HepG2 (cell line): ENCODE measurements around the gene TSC22D4. TPM values are rescaled to one million over a fixed set of nuclear protein-coding genes. Genes with fewer than 3 reads are reported as not detected.

Experiments
- AHR ChIP-seq: IDR thresholded peaks from 2 replicates; pipeline ENCODE4 v1.6.1; 2018; ENCODE audit warnings: missing genetic modification reagents, missing compliant biosample characterization
- ARNTL ChIP-seq: sonication (generic); formaldehyde crosslinking; IDR thresholded peaks from 2 replicates; pipeline ENCODE4 v1.4.0; 2020; ENCODE audit warnings: mild to moderate bottlenecking, missing genetic modification reagents
- CREM ChIP-seq, 2 experiments: sonication (generic) in 1 of 2; formaldehyde crosslinking in 1 of 2; IDR thresholded peaks; 2 replicates each; pipeline versions ENCODE4 v1.4.0 to v1.6.1; 2016 to 2020; ENCODE audit warnings: antibody characterized with exemption in 1 of 2, mild to moderate bottlenecking in 1 of 2, missing genetic modification reagents in 1 of 2
- FOXA3 ChIP-seq: IDR thresholded peaks from 2 replicates; pipeline ENCODE4 v1.6.1; 2016; ENCODE audit warnings: missing genetic modification reagents, missing compliant biosample characterization
- HDAC6 ChIP-seq: fragments of 200-600 bp; sonication (generic); IDR thresholded peaks from 2 replicates; pipeline ENCODE4 v1.7.0; 2017; ENCODE audit warnings: mild to moderate bottlenecking, antibody characterized with exemption, low read length, low read depth
- HNRNPL ChIP-seq: fragments of 200-400 bp; formaldehyde crosslinking; IDR thresholded peaks from 2 replicates; pipeline ENCODE4 v1.6.1; 2017; ENCODE audit warnings: mild to moderate bottlenecking, low read depth, low read length
- MIER2 ChIP-seq: IDR thresholded peaks from 2 replicates; pipeline ENCODE4 v1.6.1; 2016; ENCODE audit warnings: missing biosample characterization, missing genetic modification reagents
- MYNN ChIP-seq: sonication (generic); formaldehyde crosslinking; IDR thresholded peaks from 2 replicates; pipeline ENCODE4 v1.4.0; 2020; ENCODE audit warnings: mild to moderate bottlenecking, low read depth, missing genetic modification reagents
- NR2F1 ChIP-seq, 2 experiments: fragments of 450-650 bp in 1 of 2; formaldehyde crosslinking in 1 of 2; IDR thresholded peaks; 2 replicates each; pipeline versions ENCODE4 v1.5.0 to v1.6.1; 2016 to 2020; ENCODE audit warnings: mild to moderate bottlenecking in 1 of 2, missing compliant biosample characterization in 1 of 2, missing genetic modification reagents in 1 of 2, moderate library complexity in 1 of 2
- NR2F6 ChIP-seq, 2 experiments: IDR thresholded peaks; 2 replicates each; pipeline ENCODE4 v1.6.1; 2016; ENCODE audit warnings: antibody characterized with exemption in 1 of 2, mild to moderate bottlenecking in 1 of 2
- PAX8 ChIP-seq: sonication (generic); formaldehyde crosslinking; IDR thresholded peaks from 2 replicates; pipeline ENCODE4 v1.8.0; 2022; ENCODE audit warnings: mild to moderate bottlenecking, missing genetic modification reagents, borderline replicate concordance
- PCBP2 ChIP-seq: fragments of 200-400 bp; formaldehyde crosslinking; optimal IDR thresholded peaks from 2 replicates; pipeline ENCODE3; 2018; ENCODE audit warnings: low read length, low read depth; ENCODE audit not compliant: poor library complexity, severe bottlenecking
- RELA ChIP-seq: sonication (generic); formaldehyde crosslinking; IDR thresholded peaks from 2 replicates; pipeline ENCODE4 v1.4.0; 2020; ENCODE audit warnings: missing genetic modification reagents
- SATB2 ChIP-seq: sonication (generic); formaldehyde crosslinking; IDR thresholded peaks from 2 replicates; pipeline ENCODE4 v1.5.0; 2020; ENCODE audit warnings: missing genetic modification reagents
- SOX5 ChIP-seq: IDR thresholded peaks from 2 replicates; pipeline ENCODE4 v1.6.1; 2016; ENCODE audit warnings: borderline replicate concordance
- ZNF333 ChIP-seq: sonication (generic); formaldehyde crosslinking; IDR thresholded peaks from 2 replicates; pipeline ENCODE4 v1.4.0; 2020; ENCODE audit warnings: mild to moderate bottlenecking, missing genetic modification reagents, borderline replicate concordance
- ZNF354B ChIP-seq: sonication (generic); formaldehyde crosslinking; IDR thresholded peaks from 2 replicates; pipeline ENCODE4 v1.8.0; 2022; ENCODE audit warnings: mild to moderate bottlenecking, missing genetic modification reagents
- ZNF383 ChIP-seq: sonication (generic); formaldehyde crosslinking; IDR thresholded peaks from 2 replicates; pipeline ENCODE4 v1.4.0; 2020; ENCODE audit warnings: missing genetic modification reagents, mild to moderate bottlenecking, borderline replicate concordance
- ZNF644 ChIP-seq: IDR thresholded peaks from 2 replicates; pipeline ENCODE4 v1.6.1; 2016; ENCODE audit warnings: low read depth
- ZNF670 ChIP-seq: sonication (generic); formaldehyde crosslinking; IDR thresholded peaks from 2 replicates; pipeline ENCODE4 v1.8.0; 2022; ENCODE audit warnings: mild to moderate bottlenecking, missing genetic modification reagents, borderline replicate concordance
- ZNF777 ChIP-seq: sonication (generic); formaldehyde crosslinking; IDR thresholded peaks from 2 replicates; pipeline ENCODE4 v1.4.0; 2020; ENCODE audit warnings: missing genetic modification reagents
- polyA plus RNA-seq, 8 experiments: library from polyadenylated mRNA; depleted of rRNA in 3 of 8; stranded (reverse) in 7 of 8; unstranded in 1 of 8; fragments of >200 nt; fragmentation: Illumina TruSeq in 4 of 8; extraction: Trizol in 4 of 8; gene quantifications; 2 replicates each; pipeline versions ENCODE4 v1.2.1 to v1.2.3, GENCODE V29; 2011 to 2016; ENCODE audit warnings: low read depth in 4 of 8, missing spikeins in 1 of 8, mixed read lengths in 1 of 8; ENCODE audit not compliant: insufficient read depth in 1 of 8
- total RNA-seq, 5 experiments: library from RNA; depleted of rRNA; stranded (reverse); fragments of >200 nt; fragmentation: Illumina TruSeq; extraction: Trizol; gene quantifications; 2 replicates each; pipeline ENCODE4 v1.2.3, GENCODE V29; 2016; ENCODE audit warnings: low read depth in 1 of 5
- TF ChIP-seq, protein P1 (sequence below): sonication (generic); formaldehyde crosslinking; IDR thresholded peaks from 2 replicates; pipeline ENCODE4 v1.5.0; 2020; ENCODE audit warnings: missing genetic modification reagents
- TF ChIP-seq, protein P2 (sequence below): sonication (generic); formaldehyde crosslinking; IDR thresholded peaks from 2 replicates; pipeline ENCODE4 v1.4.0; 2020; ENCODE audit warnings: missing genetic modification reagents, low read depth, mild to moderate bottlenecking, borderline replicate concordance
- TF ChIP-seq, protein P3 (sequence below): sonication (generic); formaldehyde crosslinking; IDR thresholded peaks from 2 replicates; pipeline ENCODE4 v1.4.0; 2020; ENCODE audit warnings: missing genetic modification reagents
- TF ChIP-seq, protein P4 (sequence below): sonication (generic); formaldehyde crosslinking; IDR thresholded peaks from 2 replicates; pipeline ENCODE4 v1.5.0; 2020; ENCODE audit warnings: missing genetic modification reagents

TSC22D4 gene
- total and polyA plus RNA-seq, 2 of the 13 experiments (the other 11 are each of a cell fraction or from before 2014, with no cell fraction given): 7.7 to 8.7 TPM

DNA sequence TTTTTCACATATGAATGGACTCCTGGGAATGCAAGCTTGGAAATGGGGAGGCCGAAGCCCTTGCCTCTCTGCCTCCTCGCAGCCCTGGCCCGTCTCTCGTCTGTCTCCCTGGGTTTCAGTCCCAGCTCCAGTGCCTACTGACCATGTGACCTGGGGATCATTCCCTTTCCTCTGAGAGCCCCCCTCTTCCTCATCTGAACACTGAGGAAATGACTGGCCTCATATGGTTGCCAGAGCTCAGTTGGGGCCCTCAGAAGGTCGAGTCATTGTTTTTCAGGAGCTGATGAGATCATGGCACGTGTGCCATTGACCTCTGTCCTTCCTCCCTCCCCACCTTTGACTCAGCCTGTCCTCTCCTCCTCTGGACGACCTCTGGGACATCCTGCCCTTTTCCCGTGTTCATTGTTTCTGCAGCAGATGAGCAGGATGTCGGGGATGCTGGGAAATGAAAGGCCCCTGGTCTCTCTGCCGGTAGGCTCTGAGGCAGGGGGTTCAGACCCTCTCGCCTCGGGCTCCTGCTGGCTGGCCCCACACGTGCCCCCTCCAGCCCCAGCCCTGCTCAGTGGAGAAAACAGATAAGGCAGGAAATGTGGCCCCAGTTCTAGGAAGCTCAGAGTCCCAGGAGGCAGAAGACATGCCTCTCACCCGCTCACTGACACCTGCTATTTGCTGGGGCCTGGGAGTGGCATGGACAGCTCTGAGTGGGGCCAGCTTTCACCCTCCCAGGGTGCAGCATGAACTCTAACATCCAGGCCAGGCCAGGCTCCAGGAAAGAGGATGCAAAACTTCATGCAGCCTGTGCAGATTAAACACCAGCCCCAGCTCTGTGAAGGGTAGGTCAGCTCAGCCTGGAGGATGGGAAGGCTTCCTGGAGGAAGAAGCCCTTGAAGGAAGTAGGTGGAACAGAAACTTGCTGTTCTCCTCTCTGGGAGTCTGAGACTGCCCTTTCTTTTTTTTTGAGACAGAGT, 34.4 kb downstream of the TSC22D4 start (continued):
- TF ChIP-seq, protein P1, sequence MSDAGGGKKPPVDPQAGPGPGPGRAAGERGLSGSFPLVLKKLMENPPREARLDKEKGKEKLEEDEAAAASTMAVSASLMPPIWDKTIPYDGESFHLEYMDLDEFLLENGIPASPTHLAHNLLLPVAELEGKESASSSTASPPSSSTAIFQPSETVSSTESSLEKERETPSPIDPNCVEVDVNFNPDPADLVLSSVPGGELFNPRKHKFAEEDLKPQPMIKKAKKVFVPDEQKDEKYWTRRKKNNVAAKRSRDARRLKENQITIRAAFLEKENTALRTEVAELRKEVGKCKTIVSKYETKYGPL (CRISPR knock-in tag): no peak
- no peak for TF ChIP-seq MYNN (CRISPR knock-in tag)
- TF ChIP-seq, protein P2, sequence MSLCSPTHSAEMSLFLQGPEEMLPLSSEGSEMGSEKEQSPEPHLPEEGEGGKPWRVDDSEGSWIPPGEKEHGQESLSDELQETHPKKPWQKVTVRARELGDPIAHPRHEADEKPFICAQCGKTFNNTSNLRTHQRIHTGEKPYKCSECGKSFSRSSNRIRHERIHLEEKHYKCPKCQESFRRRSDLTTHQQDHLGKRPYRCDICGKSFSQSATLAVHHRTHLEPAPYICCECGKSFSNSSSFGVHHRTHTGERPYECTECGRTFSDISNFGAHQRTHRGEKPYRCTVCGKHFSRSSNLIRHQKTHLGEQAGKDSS (CRISPR knock-in tag): peak; percentile 34; the same call in 1 of the 2 replicates
- 0 out of 2 replicates have a peak, but pooled peaks have one; percentile 33 for TF ChIP-seq ZNF670 (CRISPR knock-in tag)
- peak; percentile 95 to 96 for TF ChIP-seq NR2F1 (CRISPR knock-in tag; IDR thresholded peaks at IDR 0.05)
- TF ChIP-seq ARNTL (CRISPR knock-in tag): peak; percentile 96
- no peak for TF ChIP-seq HNRNPL
- peak; percentile 68 for TF ChIP-seq FOXA3 (CRISPR knock-in tag)
- peak; percentile 27; the same call in 1 of the 2 replicates for TF ChIP-seq ZNF644 (CRISPR knock-in tag)
- TF ChIP-seq SOX5 (CRISPR knock-in tag): peak; percentile 100
- no peak; the same call in 1 of the 2 replicates for TF ChIP-seq ZNF333 (CRISPR knock-in tag)
- TF ChIP-seq NR2F6 (IDR thresholded peaks at IDR 0.05): peak; percentile 97
- TF ChIP-seq NR2F6 (CRISPR knock-in tag; IDR thresholded peaks at IDR 0.05): peak; percentile 99
- TF ChIP-seq PAX8 (CRISPR knock-in tag): no peak
- TF ChIP-seq, protein P3, sequence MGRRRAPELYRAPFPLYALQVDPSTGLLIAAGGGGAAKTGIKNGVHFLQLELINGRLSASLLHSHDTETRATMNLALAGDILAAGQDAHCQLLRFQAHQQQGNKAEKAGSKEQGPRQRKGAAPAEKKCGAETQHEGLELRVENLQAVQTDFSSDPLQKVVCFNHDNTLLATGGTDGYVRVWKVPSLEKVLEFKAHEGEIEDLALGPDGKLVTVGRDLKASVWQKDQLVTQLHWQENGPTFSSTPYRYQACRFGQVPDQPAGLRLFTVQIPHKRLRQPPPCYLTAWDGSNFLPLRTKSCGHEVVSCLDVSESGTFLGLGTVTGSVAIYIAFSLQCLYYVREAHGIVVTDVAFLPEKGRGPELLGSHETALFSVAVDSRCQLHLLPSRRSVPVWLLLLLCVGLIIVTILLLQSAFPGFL (CRISPR knock-in tag): no peak
- TF ChIP-seq ZNF383: no peak
- TF ChIP-seq ZNF354B (CRISPR knock-in tag): no peak
- TF ChIP-seq, protein P4, sequence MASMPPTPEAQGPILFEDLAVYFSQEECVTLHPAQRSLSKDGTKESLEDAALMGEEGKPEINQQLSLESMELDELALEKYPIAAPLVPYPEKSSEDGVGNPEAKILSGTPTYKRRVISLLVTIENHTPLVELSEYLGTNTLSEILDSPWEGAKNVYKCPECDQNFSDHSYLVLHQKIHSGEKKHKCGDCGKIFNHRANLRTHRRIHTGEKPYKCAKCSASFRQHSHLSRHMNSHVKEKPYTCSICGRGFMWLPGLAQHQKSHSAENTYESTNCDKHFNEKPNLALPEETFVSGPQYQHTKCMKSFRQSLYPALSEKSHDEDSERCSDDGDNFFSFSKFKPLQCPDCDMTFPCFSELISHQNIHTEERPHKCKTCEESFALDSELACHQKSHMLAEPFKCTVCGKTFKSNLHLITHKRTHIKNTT: no peak
- TF ChIP-seq PCBP2: no peak
- no peak for TF ChIP-seq HDAC6
- TF ChIP-seq CREM (IDR thresholded peaks at IDR 0.05): peak; percentile 71
- no peak for TF ChIP-seq CREM (CRISPR knock-in tag; IDR thresholded peaks at IDR 0.05)
- peak; percentile 79; the same call in 1 of the 2 replicates for TF ChIP-seq MIER2 (CRISPR knock-in tag)
- 0 out of 2 replicates have a peak, but pooled peaks have one; percentile 12 for TF ChIP-seq AHR
- no peak for TF ChIP-seq SATB2 (CRISPR knock-in tag)
- no peak for TF ChIP-seq ZNF777 (CRISPR knock-in tag)
- no peak for TF ChIP-seq RELA
